IMR-90 (cell line): ENCODE measurements around the gene MRPL17. TPM values are rescaled to one million over a fixed set of nuclear protein-coding genes. Genes with fewer than 3 reads are reported as not detected.
A peak's percentile ranks its signal among the peaks of the same experiment; 100 is the strongest.

Experiments used
- ATAC-seq: fragments of 200-7000 bp; cut with Tn5 transposase; 2 replicates; pipeline ENCODE4 v1.9.1; 2020; ENCODE audit warnings: low read depth, mild to moderate bottlenecking, moderate library complexity
- BruUV-seq: library from RNA; stranded (reverse); fragments of 400-500 nt; replicated peaks from 2 replicates; lab custom pipeline; 2021; lab: Mats Ljungman, UMichigan
- CTCF ChIA-PET: fragments of 300-600 bp; formaldehyde crosslinking; extraction: SDS; loops from one replicate; lab custom pipeline; 2021; ENCODE audit warnings: antibody characterized with exemption; lab: Yijun Ruan, JAX
- POLR2A ChIA-PET: fragments of 300-600 bp; sonication (Branson Sonifier 250); formaldehyde crosslinking; loops from one replicate; lab custom pipeline; 2022; ENCODE audit warnings: antibody characterized with exemption; ENCODE audit not compliant: unreplicated experiment; lab: Charles Lee
- DNase-seq: peaks from one replicate; pipeline ENCODE4 v3.0.0; 2013
- H2AFZ ChIP-seq: replicated peaks from 2 replicates; pipeline ENCODE3; 2013; ENCODE audit warnings: low read length, mild to moderate bottlenecking; ENCODE audit not compliant: poor library complexity
- H2AK5ac ChIP-seq: 2 replicates; pipeline ENCODE4 v1.6.1; 2013; ENCODE audit warnings: low read depth, low read length, inconsistent platforms
- H2AK9ac ChIP-seq: replicated peaks from 2 replicates; pipeline ENCODE3; 2013; ENCODE audit warnings: mild to moderate bottlenecking, low read depth, low read length, moderate library complexity; ENCODE audit not compliant: poor library complexity
- H2BK120ac ChIP-seq: 2 replicates; pipeline ENCODE4 v1.6.1; 2013; ENCODE audit warnings: low read depth, low read length, inconsistent platforms
- H2BK15ac ChIP-seq: 3 replicates; pipeline ENCODE4 v1.6.1; 2013; ENCODE audit warnings: low read depth, low read length, inconsistent platforms
- H2BK20ac ChIP-seq: 2 replicates; pipeline ENCODE4 v1.6.1; 2013; ENCODE audit warnings: low read depth, mild to moderate bottlenecking, inconsistent platforms, low read length, moderate library complexity
- H2BK5ac ChIP-seq: 2 replicates; pipeline ENCODE4 v1.6.1; 2013; ENCODE audit warnings: mild to moderate bottlenecking, low read depth, low read length, inconsistent platforms; ENCODE audit not compliant: poor library complexity, severe bottlenecking
- H3K14ac ChIP-seq: replicated peaks from 2 replicates; pipeline ENCODE4 v1.6.1; 2013; ENCODE audit warnings: low read depth, low read length, inconsistent platforms
- H3K18ac ChIP-seq: 2 replicates; pipeline ENCODE4 v1.6.1; 2013; ENCODE audit warnings: low read depth, low read length, control low read depth
- H3K23ac ChIP-seq: 2 replicates; pipeline ENCODE4 v1.6.1; 2013; ENCODE audit warnings: low read depth, low read length, inconsistent platforms
- H3K27ac ChIP-seq: 2 replicates; pipeline ENCODE4 v1.5.1; 2013; ENCODE audit warnings: mild to moderate bottlenecking, control low read depth, low read length; ENCODE audit not compliant: insufficient read depth
- H3K27me3 ChIP-seq: 2 replicates; pipeline ENCODE4 v1.6.1; 2013; ENCODE audit warnings: low read length; ENCODE audit not compliant: control insufficient read depth, insufficient read depth
- H3K36me3 ChIP-seq: 2 replicates; pipeline ENCODE4 v1.6.1; 2013; ENCODE audit warnings: low read length, mixed read lengths; ENCODE audit not compliant: control insufficient read depth, insufficient read depth
- H3K4ac ChIP-seq: 2 replicates; pipeline ENCODE4 v1.6.1; 2013; ENCODE audit warnings: low read depth, low read length, inconsistent platforms
- H3K4me1 ChIP-seq: 2 replicates; pipeline ENCODE4 v1.6.1; 2013; ENCODE audit warnings: low read length, mixed read lengths; ENCODE audit not compliant: control insufficient read depth, insufficient read depth
- H3K4me2 ChIP-seq: 2 replicates; pipeline ENCODE4 v1.6.1; 2013; ENCODE audit warnings: low read depth, mild to moderate bottlenecking, control low read depth, low read length, moderate library complexity
- H3K4me3 ChIP-seq: 2 replicates; pipeline ENCODE4 v1.5.1; 2013; ENCODE audit warnings: low read depth, mild to moderate bottlenecking, control low read depth, low read length, moderate library complexity; ENCODE audit not compliant: insufficient read depth
- H3K56ac ChIP-seq: 2 replicates; pipeline ENCODE4 v1.6.1; 2013; ENCODE audit warnings: low read length, inconsistent platforms; ENCODE audit not compliant: insufficient read depth; ENCODE audit errors: extremely low read depth
- H3K79me1 ChIP-seq, 2 experiments: 2 replicates each; pipeline ENCODE4 v1.6.1; 2013; ENCODE audit warnings: low read length in 2 of 2, inconsistent platforms in 1 of 2, low read depth in 1 of 2
- H3K9ac ChIP-seq: 2 replicates; pipeline ENCODE4 v1.6.1; 2013; ENCODE audit warnings: low read depth, low read length, control low read depth
- H3K9me1 ChIP-seq: 2 replicates; pipeline ENCODE4 v1.6.1; 2013; ENCODE audit warnings: low read length, inconsistent platforms; ENCODE audit not compliant: insufficient read depth
- H3K9me3 ChIP-seq: 2 replicates; pipeline ENCODE4 v1.6.1; 2013; ENCODE audit warnings: low read length; ENCODE audit not compliant: control insufficient read depth, insufficient read depth
- H4K20me1 ChIP-seq: 2 replicates; pipeline ENCODE4 v1.6.1; 2013; ENCODE audit warnings: low read length, inconsistent platforms; ENCODE audit not compliant: insufficient read depth
- H4K5ac ChIP-seq: 2 replicates; pipeline ENCODE4 v1.6.1; 2013; ENCODE audit warnings: mild to moderate bottlenecking, low read depth, low read length, control low read depth
- H4K8ac ChIP-seq, 2 experiments: 2 replicates each; pipeline ENCODE4 v1.6.1; 2013; ENCODE audit warnings: low read depth in 2 of 2, low read length in 2 of 2, control low read depth in 1 of 2, inconsistent platforms in 1 of 2
- H4K91ac ChIP-seq: 2 replicates; pipeline ENCODE4 v1.6.1; 2013; ENCODE audit warnings: low read depth, low read length, inconsistent platforms; ENCODE audit not compliant: insufficient read depth
- CHD1 ChIP-seq: IDR thresholded peaks from 2 replicates; pipeline ENCODE4 v1.6.1; 2012; ENCODE audit warnings: low read depth, low read length, improper control_type of control experiment
- ELK1 ChIP-seq: fragments of 150-350 bp; IDR thresholded peaks from 2 replicates; pipeline ENCODE4 v1.6.1; 2016; ENCODE audit warnings: low read depth, mild to moderate bottlenecking, low read length, moderate library complexity, borderline replicate concordance
- FOS ChIP-seq: fragments of 150-350 bp; IDR thresholded peaks from 2 replicates; pipeline ENCODE4 v1.6.1; 2016; ENCODE audit warnings: low read depth, low read length
- NFE2L2 ChIP-seq: fragments of 150-350 bp; IDR thresholded peaks from 2 replicates; pipeline ENCODE4 v1.6.1; 2016; ENCODE audit warnings: low read depth, mild to moderate bottlenecking, low read length
- RCOR1 ChIP-seq: IDR thresholded peaks from 2 replicates; pipeline ENCODE4 v1.6.1; 2012; ENCODE audit warnings: mild to moderate bottlenecking, low read length, improper control_type of control experiment; ENCODE audit not compliant: insufficient replicate concordance
- WGBS, 2 experiments: methylation state at CpG; one replicate each; pipeline versions ENCODE4 v1.1.5 to v1.1.7; 2013; ENCODE audit warnings: missing lambda C conversion rate in 2 of 2; ENCODE audit not compliant: insufficient read length in 1 of 2; ENCODE audit errors: extremely low coverage in 2 of 2; 5-methylcytosine and 5-hydroxymethylcytosine counted together
- dilution Hi-C: fragments of 300-500 bp; cut with HindIII; formaldehyde crosslinking; loops from one replicate; pipeline ENCODE4 v1.14.3; 2018; ENCODE audit warnings: low sequenced_read_pairs; ENCODE audit not compliant: unreplicated experiment
- in situ Hi-C: fragments of 300-500 bp; cut with MboI; formaldehyde crosslinking; loops from 3 replicates; pipeline ENCODE4 v1.14.3; 2019; ENCODE audit warnings: low sequenced_read_pairs, inconsistent platforms, mixed read lengths
- intact Hi-C: fragments of 100-400 bp; cut with micrococcal nuclease; formaldehyde crosslinking; loops from 2 replicates; pipeline ENCODE4 v1.10.0; 2022
- polyA plus RNA-seq, 3 experiments: library from polyadenylated mRNA; depleted of rRNA; stranded (reverse); fragments of >200 nt; gene quantifications; 2 replicates each; pipeline ENCODE4 v1.2.3, GENCODE V29; 2012; ENCODE audit warnings: low replicate concordance in 1 of 3
- total RNA-seq: library from RNA; depleted of rRNA; stranded (reverse); fragments of >200 nt; gene quantifications from 2 replicates; pipeline ENCODE4 v1.2.3, GENCODE V29; 2012

The MRPL17 gene
- total and polyA plus RNA-seq, 2 of the 4 experiments (the other 2 are of a cell fraction): 70.3 to 85.2 TPM

- Histone ChIP-seq H2AK9ac (no peak overlapping the region), H4K5ac (no peak overlapping the region), H3K14ac (no peak overlapping the region), H2BK15ac (no peak overlapping the region), H3K36me3 (no peaks in the 10 kb centered on the region), H3K27ac (no peak overlapping the region), H3K9ac (no peak overlapping the region), H4K91ac (no peak overlapping the region), H3K9me1 (peaks cover 16% of the 10 kb centered on the region), H4K8ac (no peak overlapping the region), H3K27me3 (peaks cover 15% of the 10 kb centered on the region), H3K79me1 (peaks cover 3 to 17% of the 10 kb centered on the region in 2 experiments; a peak in 2 of 4 replicates), H3K4me2 (no peak overlapping the region), H2BK5ac (no peak overlapping the region), H3K4me1 (peaks cover 5% of the 10 kb centered on the region), H3K56ac (no peak overlapping the region), H3K4me3 (no peak overlapping the region), H2BK120ac (no peak overlapping the region), H2AK5ac (no peak overlapping the region), H3K4ac (no peak overlapping the region), H4K20me1 (0 out of 2 replicates have a peak, but pooled peaks cover 3% of the 10 kb centered on the region), H3K23ac (no peak overlapping the region), H3K9me3 (no peaks in the 10 kb centered on the region), H3K18ac (no peak overlapping the region), H2BK20ac (no peak overlapping the region), H2AFZ (no peak overlapping the region)
- TF ChIP-seq NFE2L2: no peak
- peak; percentile 70 for TF ChIP-seq RCOR1
- TF ChIP-seq ELK1: no peak
- no peak for TF ChIP-seq FOS
- no peak for TF ChIP-seq CHD1
- ATAC-seq: no peak; the same call in 1 of the 2 replicates
- no CpG with 5 or more reads among the region's 1 CpG for WGBS, 2 experiments
- in situ Hi-C loops (no loop called here), dilution Hi-C loops (no loop called here), intact Hi-C loops (no loop called here)
- POLR2A ChIA-PET: no interaction called here
- CTCF ChIA-PET: no interaction called here
- DNase-seq: peak; percentile 28
- no TSS peak for BruUV-seq
Measured at GRCh38 chr11:6657346-6657745, 25.8 kb downstream of the MRPL17 start.
